DOHH2 (cell line): ENCODE data around the gene TRIM15.
"Not testable (repeated sequence)": the region's sequence is repeated elsewhere in the genome, so short reads cannot be mapped to it uniquely, and the experiment has no call there.

Experiments used
- H3F3A ChIP-seq: fragments of 200-600 bp; sonication (generic), shearing (Covaris generic); 2 replicates; pipeline ENCODE4 v1.6.0; 2016; ENCODE audit warnings: antibody characterized with exemption, mild to moderate bottlenecking; ENCODE audit not compliant: control insufficient read depth, insufficient read depth
- H3K27ac ChIP-seq: fragments of 200-600 bp; sonication (generic); 2 replicates; pipeline ENCODE4 v1.5.1; 2014; ENCODE audit warnings: low read depth, mild to moderate bottlenecking, low read length, moderate library complexity
- H3K27me3 ChIP-seq: fragments of 200-600 bp; sonication (generic); 2 replicates; pipeline ENCODE4 v1.6.1; 2014; ENCODE audit warnings: mild to moderate bottlenecking, low read length, mixed read lengths; ENCODE audit not compliant: control insufficient read depth
- H3K36me3 ChIP-seq: fragments of 200-600 bp; sonication (generic); 2 replicates; pipeline ENCODE4 v1.6.1; 2014; ENCODE audit warnings: mild to moderate bottlenecking, low read length, moderate library complexity, mixed read lengths; ENCODE audit not compliant: control insufficient read depth
- H3K4me1 ChIP-seq: fragments of 200-600 bp; sonication (generic); 2 replicates; pipeline ENCODE4 v1.6.1; 2014; ENCODE audit warnings: mild to moderate bottlenecking, low read length, mixed read lengths; ENCODE audit not compliant: control insufficient read depth
- H3K4me2 ChIP-seq: fragments of 200-600 bp; sonication (generic); 2 replicates; pipeline ENCODE4 v1.6.0; 2014; ENCODE audit warnings: mild to moderate bottlenecking, low read length, moderate library complexity
- H3K4me3 ChIP-seq: fragments of 200-600 bp; sonication (generic); 2 replicates; pipeline ENCODE4 v1.5.1; 2014; ENCODE audit warnings: mild to moderate bottlenecking, low read length, mixed read lengths
- H3K79me2 ChIP-seq: fragments of 200-600 bp; sonication (generic); 2 replicates; pipeline ENCODE4 v1.6.1; 2014; ENCODE audit warnings: mild to moderate bottlenecking, low read length, mixed read lengths; ENCODE audit not compliant: control insufficient read depth
- H3K9me2 ChIP-seq: fragments of 200-600 bp; sonication (generic); replicated peaks from 2 replicates; pipeline ENCODE4 v1.6.1; 2014; ENCODE audit warnings: mild to moderate bottlenecking, low read length, mixed read lengths; ENCODE audit not compliant: control insufficient read depth
- H3K9me3 ChIP-seq: fragments of 200-600 bp; sonication (generic); 2 replicates; pipeline ENCODE4 v1.6.1; 2014; ENCODE audit warnings: antibody characterized with exemption, low read length, mixed read lengths; ENCODE audit not compliant: control insufficient read depth, insufficient read depth
- H4K20me1 ChIP-seq: fragments of 200-600 bp; sonication (generic); 2 replicates; pipeline ENCODE4 v1.6.0; 2014; ENCODE audit warnings: low read depth, mild to moderate bottlenecking, antibody characterized with exemption, low read length, moderate library complexity; ENCODE audit not compliant: control insufficient read depth, insufficient read depth
- CTCF ChIP-seq: fragments of 200-600 bp; sonication (generic); IDR thresholded peaks from one replicate; pipeline ENCODE4 v1.5.1; 2014; ENCODE audit warnings: antibody characterized with exemption, mild to moderate bottlenecking, low read depth, low read length; ENCODE audit not compliant: poor library complexity, severe bottlenecking
- EZH2phosphoT487 ChIP-seq: fragments of 200-600 bp; sonication (generic); IDR thresholded peaks from 2 replicates; pipeline ENCODE4 v1.6.1; 2017; ENCODE audit warnings: borderline replicate concordance, mild to moderate bottlenecking, antibody characterized with exemption, low read length, moderate library complexity, mixed read lengths

Gene TRIM15

GRCh38 chr6:30219244-30219643 is 55.9 kb downstream of the TRIM15 start:
- Histone ChIP-seq H3K4me2 (no peak overlapping the region), H3K9me3 (peaks cover 8% of the 10 kb centered on the region; the same call in 1 of the 2 replicates)

GRCh38 chr6:30221395-30221794 is 58.0 kb downstream of the TRIM15 start:
- not testable (repeated sequence) for H3K4me3 ChIP-seq, H3K36me3 ChIP-seq, H3K79me2 ChIP-seq, H3F3A ChIP-seq, H3K4me1 ChIP-seq, H3K4me2 ChIP-seq, H3K27ac ChIP-seq, H4K20me1 ChIP-seq, H3K9me2 ChIP-seq
- Histone ChIP-seq H3K27me3 (peaks cover 10% of the 10 kb centered on the region; the same call in 1 of the 2 replicates), H3K9me3 (peaks cover 11% of the 10 kb centered on the region)

More at GRCh38 chr6:30219244-30219643, 55.9 kb downstream of the TRIM15 start:
- TF ChIP-seq CTCF (peak; percentile 86), EZH2phosphoT487 (no peak)
- H3K4me3 ChIP-seq: no peak overlapping the region
- H3K79me2 ChIP-seq: no peaks in the 10 kb centered on the region
- H3K36me3 ChIP-seq: no peaks in the 10 kb centered on the region
- no peaks in the 10 kb centered on the region for H3K9me2 ChIP-seq
- H4K20me1 ChIP-seq: no peaks in the 10 kb centered on the region
- H3K27me3 ChIP-seq: no peaks in the 10 kb centered on the region
- no peak overlapping the region for H3K27ac ChIP-seq
- H3K4me1 ChIP-seq: peaks cover 20% of the 10 kb centered on the region
- H3F3A ChIP-seq: peaks cover 11% of the 10 kb centered on the region

- Histone ChIP-seq H3K27me3 (peaks cover 10% of the 10 kb centered on the region; the same call in 1 of the 2 replicates), H3K9me3 (peaks cover 11% of the 10 kb centered on the region)
- H3K36me3 ChIP-seq, H3K4me2 ChIP-seq, H4K20me1 ChIP-seq, H3K79me2 ChIP-seq, H3K4me3 ChIP-seq, H3K9me2 ChIP-seq, H3K27ac ChIP-seq, H3F3A ChIP-seq, H3K4me1 ChIP-seq: not testable (repeated sequence)
These were observed 58.6 kb downstream of the TRIM15 start for GRCh38 chr6:30221956-30222355.
